K562 (cell line): ENCODE measurements around the gene SEPTIN6. TPM values are rescaled to one million over a fixed set of nuclear protein-coding genes. Genes with fewer than 3 reads are reported as not detected.

ENCODE experiments used
- ATAC-seq: fragments of 200-7000 bp; cut with Tn5 transposase; 3 replicates; pipeline ENCODE4 v1.9.1; 2020; ENCODE audit warnings: moderate library complexity
- BruUV-seq: library from RNA; stranded (reverse); fragments of 400-500 nt; replicated peaks from 2 replicates; lab custom pipeline; 2021; lab: Mats Ljungman, UMichigan
- CTCF ChIA-PET: fragments of 300-600 bp; formaldehyde crosslinking; extraction: SDS; loops from one replicate; lab custom pipeline; 2021; ENCODE audit warnings: low intra/inter-chr PET ratio; lab: Yijun Ruan, JAX
- POLR2A ChIA-PET: fragments of 300-600, 350-650 bp; sonication (Branson Sonifier 250); formaldehyde crosslinking; extraction: SDS; loops from one replicate; lab custom pipeline; 2021; ENCODE audit warnings: antibody characterized with exemption, inconsistent platforms; lab: Yijun Ruan, JAX
- DNase-seq, 4 experiments: peaks; one replicate each; pipeline versions ENCODE4 v3.0.0 to v3.0.0-alpha.2; 2011 to 2018; ENCODE audit warnings: low spot score in 3 of 4, mixed read lengths in 3 of 4; ENCODE audit errors: extremely low read depth in 1 of 4
- FAIRE-seq: peaks from 2 replicates; lab custom pipeline; 2011; peaks lifted over from hg19 to GRCh38; lab: Jason Lieb, UNC
- H2AFZ ChIP-seq: 2 replicates; pipeline ENCODE4 v1.6.0; 2011; ENCODE audit warnings: low read depth, low read length, control low read depth, inconsistent platforms
- H3K27ac ChIP-seq: fragments of 200-600 bp; 3 replicates; pipeline ENCODE4 v1.8.0; 2011; ENCODE audit warnings: low read depth, mild to moderate bottlenecking, control low read depth, inconsistent platforms, low read length, moderate library complexity, mixed read lengths; ENCODE audit errors: extremely low read depth
- H3K27me3 ChIP-seq, 2 experiments: fragments of 300-600 bp in 1 of 2; 2 replicates in 1 of 2; 3 replicates in 1 of 2; pipeline versions ENCODE4 v1.6.0 to v1.8.0; 2011; ENCODE audit warnings: inconsistent platforms in 2 of 2, low read length in 2 of 2, mild to moderate bottlenecking in 1 of 2, mixed read lengths in 1 of 2, moderate library complexity in 1 of 2; ENCODE audit not compliant: control insufficient read depth in 2 of 2, insufficient read depth in 2 of 2
- H3K36me3 ChIP-seq: fragments of 300-600 bp; 3 replicates; pipeline ENCODE4 v1.8.0; 2011; ENCODE audit warnings: mild to moderate bottlenecking, low read length, inconsistent platforms; ENCODE audit not compliant: control insufficient read depth, insufficient read depth
- H3K4me1 ChIP-seq, 2 experiments: fragments of 200-600 bp in 1 of 2; replicated peaks in 1 of 2; 2 replicates in 1 of 2; 3 replicates in 1 of 2; pipeline versions ENCODE4 v1.5.1 to v1.8.0; 2011; ENCODE audit warnings: inconsistent platforms in 2 of 2, low read length in 2 of 2, mild to moderate bottlenecking in 1 of 2, mixed read lengths in 1 of 2, moderate library complexity in 1 of 2; ENCODE audit not compliant: control insufficient read depth in 2 of 2, insufficient read depth in 2 of 2
- H3K4me2 ChIP-seq: 2 replicates; pipeline ENCODE4 v1.6.1; 2011; ENCODE audit warnings: low read length, control low read depth, inconsistent platforms, mixed read lengths; ENCODE audit not compliant: insufficient read depth
- H3K4me3 ChIP-seq: fragments of 200-600 bp; sonication (generic), shearing (Covaris generic); 2 replicates; pipeline ENCODE4 v1.5.1; 2016; ENCODE audit warnings: control low read depth, inconsistent platforms
- H3K79me2 ChIP-seq: fragments of 200-600 bp; 3 replicates; pipeline ENCODE4 v1.8.0; 2011; ENCODE audit warnings: low read length, inconsistent platforms; ENCODE audit not compliant: control insufficient read depth, insufficient read depth
- H3K9ac ChIP-seq, 2 experiments: 2 replicates each; pipeline versions ENCODE4 v1.6.0 to v1.6.1; 2011; ENCODE audit warnings: low read depth in 2 of 2, low read length in 2 of 2, control low read depth in 1 of 2, inconsistent platforms in 1 of 2, mild to moderate bottlenecking in 1 of 2, mixed read lengths in 1 of 2; ENCODE audit not compliant: insufficient read depth in 1 of 2
- H3K9me1 ChIP-seq: one replicate; pipeline ENCODE4 v1.6.0; 2011; ENCODE audit warnings: inconsistent platforms, mild to moderate bottlenecking, low read length, moderate library complexity; ENCODE audit not compliant: control insufficient read depth, insufficient read depth
- H3K9me3 ChIP-seq: replicated peaks from 2 replicates; pipeline ENCODE4 v1.5.1; 2011; ENCODE audit warnings: low read depth, low read length, inconsistent platforms; ENCODE audit not compliant: control insufficient read depth, insufficient read depth
- H4K20me1 ChIP-seq: replicated peaks from 2 replicates; pipeline ENCODE4 v1.6.1; 2011; ENCODE audit warnings: low read length, inconsistent platforms, mixed read lengths; ENCODE audit not compliant: control insufficient read depth, insufficient read depth
- CBX1 ChIP-seq: sonication (generic); IDR thresholded peaks from 2 replicates; pipeline ENCODE4 v1.6.1; 2016; ENCODE audit warnings: antibody characterized with exemption, low read depth, mild to moderate bottlenecking
- CREB1 ChIP-seq, 2 experiments: sonication (generic) in 1 of 2; formaldehyde crosslinking in 1 of 2; IDR thresholded peaks; 2 replicates each; pipeline versions ENCODE4 v1.6.1 to v1.8.0; 2012 to 2022; ENCODE audit warnings: inconsistent platforms in 1 of 2, mild to moderate bottlenecking in 1 of 2, missing genetic modification reagents in 1 of 2, moderate library complexity in 1 of 2
- NCOA1 ChIP-seq: fragments of 450-650 bp; IDR thresholded peaks from 2 replicates; pipeline ENCODE4 v1.6.1; 2016; ENCODE audit warnings: low read depth
- PCBP1 ChIP-seq: fragments of 200-400 bp; formaldehyde crosslinking; IDR thresholded peaks from 2 replicates; pipeline ENCODE4 v1.6.1; 2018; ENCODE audit warnings: mild to moderate bottlenecking, low read depth, low read length; ENCODE audit not compliant: poor library complexity, severe bottlenecking
- TCF7 ChIP-seq: sonication (generic); IDR thresholded peaks from 2 replicates; pipeline ENCODE4 v1.6.1; 2016; ENCODE audit warnings: antibody characterized with exemption, borderline replicate concordance
- YBX1 ChIP-seq: fragments of 450-650 bp; IDR thresholded peaks from 2 replicates; pipeline ENCODE4 v1.7.1; 2016; ENCODE audit warnings: mild to moderate bottlenecking
- ZNF124 ChIP-seq: sonication (generic); formaldehyde crosslinking; IDR thresholded peaks from 2 replicates; pipeline ENCODE4 v1.8.1; 2022; ENCODE audit warnings: missing genetic modification reagents
- ZNF77 ChIP-seq: fragments of 250-450 bp; sonication (Bioruptor Pico); IDR thresholded peaks from 2 replicates; pipeline ENCODE4 v1.5.0; 2020
- ZNF778 ChIP-seq: fragments of 450-650 bp; formaldehyde crosslinking; IDR thresholded peaks from 2 replicates; pipeline ENCODE4 v1.4.0; 2020; ENCODE audit warnings: mild to moderate bottlenecking, moderate library complexity
- WGBS: fragments of 100-300 bp; shearing (Covaris generic); methylation state at CpG from one replicate; pipeline ENCODE4 v1.1.6; 2016; ENCODE audit warnings: low coverage, mixed read lengths; ENCODE audit not compliant: insufficient coverage; ENCODE audit errors: missing lambda C conversion rate; 5-methylcytosine and 5-hydroxymethylcytosine counted together
- in situ Hi-C: fragments of 300-500 bp; cut with MboI; formaldehyde crosslinking; loops from 4 replicates; pipeline ENCODE4 v1.15.0; 2018; ENCODE audit warnings: inconsistent platforms, mixed read lengths
- intact Hi-C: fragments of 100-400 bp; cut with micrococcal nuclease; formaldehyde crosslinking; loops from 2 replicates; pipeline ENCODE4 v1.14.2; 2022
- polyA plus RNA-seq, 8 experiments: library from polyadenylated mRNA; depleted of rRNA in 4 of 8; stranded (reverse) in 5 of 8; unstranded in 3 of 8; fragments of >200 nt; fragmentation: Nextera tagmentation in 2 of 8; fragmentation: Illumina TruSeq in 1 of 8; extraction: Ambion mirVana in 2 of 8; extraction: Trizol in 1 of 8; gene quantifications; 2 replicates each; pipeline versions ENCODE4 v1.2.1 to v1.2.3, GENCODE V29; 2011 to 2014; ENCODE audit warnings: inconsistent platforms in 1 of 8, missing spikeins in 1 of 8
- total RNA-seq, 7 experiments: library from RNA; depleted of rRNA in 6 of 7; stranded (reverse); fragments of >200 nt in 6 of 7; fragmentation: Illumina TruSeq in 2 of 7; extraction: Trizol in 2 of 7; gene quantifications; 2 replicates each; pipeline versions ENCODE4 v1.2.1 to v1.2.3, GENCODE V29; 2011 to 2021; ENCODE audit warnings: low replicate concordance in 1 of 7
- TF ChIP-seq, protein P1 (sequence below): fragments of 250-450 bp; sonication (Bioruptor Pico); IDR thresholded peaks from 2 replicates; pipeline ENCODE4 v1.8.0; 2021; ENCODE audit warnings: borderline replicate concordance, mild to moderate bottlenecking, moderate library complexity; ENCODE audit not compliant: poor library complexity, severe bottlenecking
- TF ChIP-seq, protein P2 (sequence below), 2 experiments: fragments of 450-650 bp; IDR thresholded peaks; 2 replicates each; pipeline ENCODE4 v1.6.1; 2016
- TF ChIP-seq, protein P3 (sequence below): fragments of 250-450 bp; sonication (Bioruptor Pico); IDR thresholded peaks from 2 replicates; pipeline ENCODE4 v1.6.1; 2021; ENCODE audit warnings: mild to moderate bottlenecking

The SEPTIN6 gene
- total and polyA plus RNA-seq, 9 of the 15 experiments (the other 6 are each of a cell fraction or from before 2014, with no cell fraction given) = 8.4 to 67.0 (median 37.8) TPM

GRCh38 chrX:119687661-119688413 is 5.1 kb downstream of the SEPTIN6 start:
- WGBS = 95% methylated on average over 4 of the region's 5 CpGs
- BruUV-seq = no TSS peak
- Histone ChIP-seq H3K27me3 (no peaks in the 10 kb centered on the region), H3K4me1 (peaks cover 13 to 45% of the 10 kb centered on the region in 2 experiments), H3K36me3 (0 out of 3 replicates have a peak, but pooled peaks cover 4% of the 10 kb centered on the region), H4K20me1 (no peaks in the 10 kb centered on the region), H3K4me2 (no peak overlapping the region), H3K9ac (no peak overlapping the region), H3K27ac (no peak overlapping the region), H3K79me2 (peaks cover 91% of the 10 kb centered on the region), H3K4me3 (no peak overlapping the region), H2AFZ (no peak overlapping the region), H3K9me1 (no peaks in the 10 kb centered on the region), H3K9me3 (no peaks in the 10 kb centered on the region)
- in situ Hi-C loops = no loop called here
- FAIRE-seq = no peak
- no peak for ATAC-seq
- intact Hi-C loops = no loop called here
- ChIA-PET CTCF (no interaction called here), POLR2A (interaction anchor here (0.7 to 1.7 kb wide), 2 partner anchors 11 to 23 kb away, joined by 5 to 7 read pairs; no protein-coding TSS in a partner anchor)
- TF ChIP-seq CBX1 (no peak), CREB1 (IDR thresholded peaks at IDR 0.05) (no peak), CREB1 (CRISPR knock-in tag; IDR thresholded peaks at IDR 0.05) (no peak), PCBP1 (no peak), YBX1 (no peak), ZNF778 (no peak), ZNF77 (CRISPR knock-in tag) (no peak), ZNF124 (CRISPR knock-in tag) (no peak), TCF7 (no peak), NCOA1 (no peak)
- TF ChIP-seq, protein P1, sequence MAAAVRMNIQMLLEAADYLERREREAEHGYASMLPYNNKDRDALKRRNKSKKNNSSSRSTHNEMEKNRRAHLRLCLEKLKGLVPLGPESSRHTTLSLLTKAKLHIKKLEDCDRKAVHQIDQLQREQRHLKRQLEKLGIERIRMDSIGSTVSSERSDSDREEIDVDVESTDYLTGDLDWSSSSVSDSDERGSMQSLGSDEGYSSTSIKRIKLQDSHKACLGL (CRISPR knock-in tag) = no peak
- TF ChIP-seq, protein P2, sequence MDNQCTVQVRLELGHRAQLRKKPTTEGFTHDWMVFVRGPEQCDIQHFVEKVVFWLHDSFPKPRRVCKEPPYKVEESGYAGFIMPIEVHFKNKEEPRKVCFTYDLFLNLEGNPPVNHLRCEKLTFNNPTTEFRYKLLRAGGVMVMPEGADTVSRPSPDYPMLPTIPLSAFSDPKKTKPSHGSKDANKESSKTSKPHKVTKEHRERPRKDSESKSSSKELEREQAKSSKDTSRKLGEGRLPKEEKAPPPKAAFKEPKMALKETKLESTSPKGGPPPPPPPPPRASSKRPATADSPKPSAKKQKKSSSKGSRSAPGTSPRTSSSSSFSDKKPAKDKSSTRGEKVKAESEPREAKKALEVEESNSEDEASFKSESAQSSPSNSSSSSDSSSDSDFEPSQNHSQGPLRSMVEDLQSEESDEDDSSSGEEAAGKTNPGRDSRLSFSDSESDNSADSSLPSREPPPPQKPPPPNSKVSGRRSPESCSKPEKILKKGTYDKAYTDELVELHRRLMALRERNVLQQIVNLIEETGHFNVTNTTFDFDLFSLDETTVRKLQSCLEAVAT (IDR thresholded peaks at IDR 0.05) = no peak
- TF ChIP-seq, protein P3, sequence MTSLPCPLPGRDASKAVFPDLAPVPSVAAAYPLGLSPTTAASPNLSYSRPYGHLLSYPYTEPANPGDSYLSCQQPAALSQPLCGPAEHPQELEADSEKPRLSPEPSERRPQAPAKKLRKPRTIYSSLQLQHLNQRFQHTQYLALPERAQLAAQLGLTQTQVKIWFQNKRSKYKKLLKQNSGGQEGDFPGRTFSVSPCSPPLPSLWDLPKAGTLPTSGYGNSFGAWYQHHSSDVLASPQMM (CRISPR knock-in tag) = no peak
- DNase-seq = no peak
